Measurements from ENCODE around the gene EPHA7.

DNA sequence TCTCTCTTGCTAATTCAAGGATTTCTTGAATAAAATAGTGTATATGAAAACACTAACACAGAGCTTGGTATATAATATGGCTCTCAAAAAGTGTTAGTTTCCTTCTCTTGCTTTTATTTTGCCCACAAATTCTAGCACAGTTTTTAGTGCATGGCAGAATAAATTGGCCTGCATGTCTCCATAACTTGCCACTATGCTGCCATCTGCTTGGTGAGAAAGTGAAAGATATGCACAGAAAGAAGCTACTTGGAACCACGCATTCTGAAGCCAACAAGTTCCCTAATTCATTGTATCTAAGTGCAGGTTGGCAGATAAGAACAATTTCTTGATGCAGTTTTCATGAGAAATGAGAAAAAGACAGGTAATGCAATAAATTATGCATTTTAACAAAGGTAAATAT lies 101.2 kb downstream of the EPHA7 start:
- no peak for TF ChIP-seq ZFP3 (CRISPR knock-in tag; IDR thresholded peaks at IDR 0.05)
- no peak for TF ChIP-seq ZNF565 (CRISPR knock-in tag; conservative IDR thresholded peaks at IDR 0.05; ENCODE audit: low read depth)
- TF ChIP-seq ESRRG (CRISPR knock-in tag; IDR thresholded peaks at IDR 0.05) = no peak
- TF ChIP-seq RARB (CRISPR knock-in tag; IDR thresholded peaks at IDR 0.05) = no peak
- no peak for TF ChIP-seq GLIS3 (CRISPR knock-in tag; IDR thresholded peaks at IDR 0.05)
- TF ChIP-seq, protein P1, sequence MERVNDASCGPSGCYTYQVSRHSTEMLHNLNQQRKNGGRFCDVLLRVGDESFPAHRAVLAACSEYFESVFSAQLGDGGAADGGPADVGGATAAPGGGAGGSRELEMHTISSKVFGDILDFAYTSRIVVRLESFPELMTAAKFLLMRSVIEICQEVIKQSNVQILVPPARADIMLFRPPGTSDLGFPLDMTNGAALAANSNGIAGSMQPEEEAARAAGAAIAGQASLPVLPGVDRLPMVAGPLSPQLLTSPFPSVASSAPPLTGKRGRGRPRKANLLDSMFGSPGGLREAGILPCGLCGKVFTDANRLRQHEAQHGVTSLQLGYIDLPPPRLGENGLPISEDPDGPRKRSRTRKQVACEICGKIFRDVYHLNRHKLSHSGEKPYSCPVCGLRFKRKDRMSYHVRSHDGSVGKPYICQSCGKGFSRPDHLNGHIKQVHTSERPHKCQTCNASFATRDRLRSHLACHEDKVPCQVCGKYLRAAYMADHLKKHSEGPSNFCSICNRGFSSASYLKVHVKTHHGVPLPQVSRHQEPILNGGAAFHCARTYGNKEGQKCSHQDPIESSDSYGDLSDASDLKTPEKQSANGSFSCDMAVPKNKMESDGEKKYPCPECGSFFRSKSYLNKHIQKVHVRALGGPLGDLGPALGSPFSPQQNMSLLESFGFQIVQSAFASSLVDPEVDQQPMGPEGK (CRISPR knock-in tag; IDR thresholded peaks at IDR 0.05; ENCODE audit: borderline replicate concordance) = no peak
- no peak for TF ChIP-seq ZFP30 (CRISPR knock-in tag; IDR thresholded peaks at IDR 0.05)
- TF ChIP-seq OSR1 (CRISPR knock-in tag; IDR thresholded peaks at IDR 0.05) = no peak
- TF ChIP-seq TOX (CRISPR knock-in tag; IDR thresholded peaks at IDR 0.05; ENCODE audit: borderline replicate concordance) = no peak
- TF ChIP-seq, protein P2, sequence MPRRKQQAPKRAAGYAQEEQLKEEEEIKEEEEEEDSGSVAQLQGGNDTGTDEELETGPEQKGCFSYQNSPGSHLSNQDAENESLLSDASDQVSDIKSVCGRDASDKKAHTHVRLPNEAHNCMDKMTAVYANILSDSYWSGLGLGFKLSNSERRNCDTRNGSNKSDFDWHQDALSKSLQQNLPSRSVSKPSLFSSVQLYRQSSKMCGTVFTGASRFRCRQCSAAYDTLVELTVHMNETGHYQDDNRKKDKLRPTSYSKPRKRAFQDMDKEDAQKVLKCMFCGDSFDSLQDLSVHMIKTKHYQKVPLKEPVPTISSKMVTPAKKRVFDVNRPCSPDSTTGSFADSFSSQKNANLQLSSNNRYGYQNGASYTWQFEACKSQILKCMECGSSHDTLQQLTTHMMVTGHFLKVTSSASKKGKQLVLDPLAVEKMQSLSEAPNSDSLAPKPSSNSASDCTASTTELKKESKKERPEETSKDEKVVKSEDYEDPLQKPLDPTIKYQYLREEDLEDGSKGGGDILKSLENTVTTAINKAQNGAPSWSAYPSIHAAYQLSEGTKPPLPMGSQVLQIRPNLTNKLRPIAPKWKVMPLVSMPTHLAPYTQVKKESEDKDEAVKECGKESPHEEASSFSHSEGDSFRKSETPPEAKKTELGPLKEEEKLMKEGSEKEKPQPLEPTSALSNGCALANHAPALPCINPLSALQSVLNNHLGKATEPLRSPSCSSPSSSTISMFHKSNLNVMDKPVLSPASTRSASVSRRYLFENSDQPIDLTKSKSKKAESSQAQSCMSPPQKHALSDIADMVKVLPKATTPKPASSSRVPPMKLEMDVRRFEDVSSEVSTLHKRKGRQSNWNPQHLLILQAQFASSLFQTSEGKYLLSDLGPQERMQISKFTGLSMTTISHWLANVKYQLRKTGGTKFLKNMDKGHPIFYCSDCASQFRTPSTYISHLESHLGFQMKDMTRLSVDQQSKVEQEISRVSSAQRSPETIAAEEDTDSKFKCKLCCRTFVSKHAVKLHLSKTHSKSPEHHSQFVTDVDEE (CRISPR knock-in tag; IDR thresholded peaks at IDR 0.05) = no peak
- no peak for TF ChIP-seq ISL1 (CRISPR knock-in tag; IDR thresholded peaks at IDR 0.05)
- TF ChIP-seq ZNF8 (CRISPR knock-in tag; IDR thresholded peaks at IDR 0.05) = no peak
- TF ChIP-seq SNAI2 (CRISPR knock-in tag; IDR thresholded peaks at IDR 0.05) = no peak
- no peak for TF ChIP-seq BACH2 (CRISPR knock-in tag; IDR thresholded peaks at IDR 0.05; ENCODE audit: borderline replicate concordance)
